Measurements from ENCODE around the gene OGDH.
A peak's percentile ranks its signal among the peaks of the same experiment; 100 is the strongest.

Gene OGDH

GRCh38 chr7:44637788-44638594 lies 31.6 kb downstream of the OGDH start:
- peak; percentile 95 for DNase-seq (ENCODE audit: low spot score)

GRCh38 chr7:44638611-44639557 lies 32.5 kb downstream of the OGDH start:
- DNase-seq (ENCODE audit: low spot score): peak; percentile 89

- DNase-seq (ENCODE audit: low spot score): no peak
Measured at GRCh38 chr7:44639671-44640321, 33.4 kb downstream of the OGDH start.

GRCh38 chr7:44643206-44643605 lies 36.8 kb downstream of the OGDH start:
- no peak for DNase-seq (ENCODE audit: low spot score)

- DNase-seq (ENCODE audit: low spot score): no peak
Measured at GRCh38 chr7:44645254-44645653, 38.8 kb downstream of the OGDH start.

GRCh38 chr7:44645696-44646095 lies 39.3 kb downstream of the OGDH start:
- DNase-seq (ENCODE audit: low spot score): no peak

- no peak for DNase-seq (ENCODE audit: low spot score)
Measured at GRCh38 chr7:44646176-44646920, 39.9 kb downstream of the OGDH start.

GRCh38 chr7:44646921-44647636 lies 40.7 kb downstream of the OGDH start:
- DNase-seq (ENCODE audit: low spot score): no peak

GRCh38 chr7:44647981-44648714 lies 41.7 kb downstream of the OGDH start:
- no peak for DNase-seq (ENCODE audit: low spot score)

GRCh38 chr7:44650242-44650641 lies 43.8 kb downstream of the OGDH start:
- no peak for DNase-seq (ENCODE audit: low spot score)

- no peak for DNase-seq (ENCODE audit: low spot score)
Measured at GRCh38 chr7:44650772-44651171, 44.3 kb downstream of the OGDH start.

- DNase-seq (ENCODE audit: low spot score): no peak
Measured at GRCh38 chr7:44652535-44652934, 46.1 kb downstream of the OGDH start.

GRCh38 chr7:44654255-44654796 lies 47.9 kb downstream of the OGDH start:
- DNase-seq (ENCODE audit: low spot score): peak; percentile 82

GRCh38 chr7:44655341-44655740 lies 48.9 kb downstream of the OGDH start:
- no peak for DNase-seq (ENCODE audit: low spot score)

- DNase-seq (ENCODE audit: low spot score): no peak
Measured at GRCh38 chr7:44658979-44659378, 52.6 kb downstream of the OGDH start.

GRCh38 chr7:44661233-44661632 lies 54.8 kb downstream of the OGDH start:
- no peak for DNase-seq (ENCODE audit: low spot score)

GRCh38 chr7:44664780-44665461 lies 58.5 kb downstream of the OGDH start:
- no peak for DNase-seq (ENCODE audit: low spot score)

- DNase-seq (ENCODE audit: low spot score): no peak
Measured at GRCh38 chr7:44665531-44666213, 59.2 kb downstream of the OGDH start.

- no peak for DNase-seq (ENCODE audit: low spot score)
Measured at GRCh38 chr7:44666566-44666965, 60.1 kb downstream of the OGDH start.
